ENCODE data around the gene FBXL14.
A peak's percentile ranks its signal among the peaks of the same experiment; 100 is the strongest.

FBXL14 gene

DNA sequence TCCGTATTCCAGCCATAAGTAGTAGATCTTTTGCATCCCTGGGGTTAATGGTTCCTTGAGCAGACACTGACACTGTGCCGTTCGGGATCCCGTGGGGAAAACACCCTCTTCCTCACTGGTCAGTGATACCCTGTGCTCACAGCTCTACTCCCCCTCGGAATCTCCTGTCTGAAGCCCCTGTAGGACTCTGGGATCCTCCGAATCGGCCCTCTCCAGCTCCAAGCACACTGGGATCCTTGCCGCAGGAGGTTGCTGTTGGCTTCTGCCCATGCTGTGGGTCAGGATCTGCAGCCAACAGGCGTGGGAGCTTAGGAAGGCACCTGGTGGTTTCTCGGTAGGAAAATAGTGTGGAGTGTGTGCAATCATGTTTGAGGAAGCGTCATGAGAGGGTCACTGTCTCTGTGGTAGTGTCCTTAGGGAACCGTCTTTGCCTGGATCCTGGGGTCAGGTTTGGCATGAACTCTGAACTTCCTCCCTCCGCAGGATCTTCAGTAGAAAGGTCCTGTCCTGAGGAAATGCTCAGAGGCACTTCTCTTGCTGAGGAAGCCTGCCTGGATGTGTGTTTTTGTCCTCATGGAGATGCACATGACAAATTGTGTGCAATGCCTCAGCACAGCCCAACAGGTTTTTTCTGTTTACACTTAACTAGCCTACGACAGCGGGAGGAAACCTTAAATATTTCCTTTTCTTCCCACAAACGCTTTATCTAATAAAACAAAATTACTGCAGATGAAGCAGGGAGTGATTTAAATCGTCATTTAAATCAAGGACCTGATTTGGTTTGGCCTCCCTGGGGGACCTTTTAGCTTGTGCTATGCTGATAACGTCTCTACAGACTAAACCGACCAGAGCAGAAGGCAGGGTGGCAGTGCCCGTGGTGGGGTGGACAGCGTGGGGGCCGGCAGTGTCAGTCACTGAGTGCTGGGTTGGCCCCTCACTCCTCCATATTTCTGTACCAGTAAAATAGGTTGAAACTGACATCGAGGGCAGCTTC is 18.7 kb downstream of the FBXL14 start:
- peak overlapping the region; percentile 40 for H3K27ac ChIP-seq
- peaks cover 14% of the 10 kb centered on the region for H3K79me2 ChIP-seq
- H3K27me3 ChIP-seq (ENCODE audit: control insufficient read depth, insufficient read depth, low read length) = no peaks in the 10 kb centered on the region
- no peaks in the 10 kb centered on the region for H3K9me3 ChIP-seq (ENCODE audit: control insufficient read depth, low read length)
- no peak overlapping the region for H3K9ac ChIP-seq
- no peaks in the 10 kb centered on the region for H3K36me3 ChIP-seq (ENCODE audit: control insufficient read depth, insufficient read depth, low read length)
- TF ChIP-seq, protein P1, sequence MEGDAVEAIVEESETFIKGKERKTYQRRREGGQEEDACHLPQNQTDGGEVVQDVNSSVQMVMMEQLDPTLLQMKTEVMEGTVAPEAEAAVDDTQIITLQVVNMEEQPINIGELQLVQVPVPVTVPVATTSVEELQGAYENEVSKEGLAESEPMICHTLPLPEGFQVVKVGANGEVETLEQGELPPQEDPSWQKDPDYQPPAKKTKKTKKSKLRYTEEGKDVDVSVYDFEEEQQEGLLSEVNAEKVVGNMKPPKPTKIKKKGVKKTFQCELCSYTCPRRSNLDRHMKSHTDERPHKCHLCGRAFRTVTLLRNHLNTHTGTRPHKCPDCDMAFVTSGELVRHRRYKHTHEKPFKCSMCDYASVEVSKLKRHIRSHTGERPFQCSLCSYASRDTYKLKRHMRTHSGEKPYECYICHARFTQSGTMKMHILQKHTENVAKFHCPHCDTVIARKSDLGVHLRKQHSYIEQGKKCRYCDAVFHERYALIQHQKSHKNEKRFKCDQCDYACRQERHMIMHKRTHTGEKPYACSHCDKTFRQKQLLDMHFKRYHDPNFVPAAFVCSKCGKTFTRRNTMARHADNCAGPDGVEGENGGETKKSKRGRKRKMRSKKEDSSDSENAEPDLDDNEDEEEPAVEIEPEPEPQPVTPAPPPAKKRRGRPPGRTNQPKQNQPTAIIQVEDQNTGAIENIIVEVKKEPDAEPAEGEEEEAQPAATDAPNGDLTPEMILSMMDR (IDR thresholded peaks at IDR 0.05) = no peak
- peak overlapping the region; percentile 67 for H2AFZ ChIP-seq
- no peak overlapping the region for H3K4me2 ChIP-seq (ENCODE audit: low read length)
- H3K4me3 ChIP-seq (ENCODE audit: low read depth, low read length) = no peak overlapping the region
- peaks cover 20% of the 10 kb centered on the region for H3K4me1 ChIP-seq

DNA sequence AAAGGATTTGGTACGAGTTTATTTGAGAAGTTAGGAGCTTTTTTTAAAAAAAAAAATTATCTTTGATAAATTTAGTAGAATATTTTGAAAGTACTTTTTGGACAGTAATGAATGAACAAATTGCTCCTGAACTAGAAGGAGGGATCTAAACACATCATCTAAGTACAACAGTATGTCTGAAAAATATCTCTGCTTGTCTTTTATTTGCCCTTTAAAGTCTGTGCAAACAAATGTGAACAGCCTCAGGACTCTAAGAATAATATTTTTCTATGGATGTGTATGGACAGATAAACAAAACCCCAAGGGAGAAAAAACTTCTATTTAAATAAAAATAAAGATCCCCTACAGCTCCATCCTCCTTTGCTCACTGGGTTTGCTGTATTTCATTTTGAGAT is 19.5 kb downstream of the FBXL14 start:
- Histone ChIP-seq H3K9me3 (ENCODE audit: control insufficient read depth, low read length) (no peaks in the 10 kb centered on the region), H3K27ac (no peak overlapping the region), H3K79me2 (peaks cover 22% of the 10 kb centered on the region), H3K4me2 (ENCODE audit: low read length) (no peak overlapping the region), H3K36me3 (ENCODE audit: control insufficient read depth, insufficient read depth, low read length) (no peaks in the 10 kb centered on the region), H3K27me3 (ENCODE audit: control insufficient read depth, insufficient read depth, low read length) (no peaks in the 10 kb centered on the region), H3K4me1 (peaks cover 20% of the 10 kb centered on the region), H2AFZ (no peak overlapping the region), H3K9ac (no peak overlapping the region), H3K4me3 (ENCODE audit: low read depth, low read length) (no peak overlapping the region)
- TF ChIP-seq, protein P1 (IDR thresholded peaks at IDR 0.05) = no peak

DNA sequence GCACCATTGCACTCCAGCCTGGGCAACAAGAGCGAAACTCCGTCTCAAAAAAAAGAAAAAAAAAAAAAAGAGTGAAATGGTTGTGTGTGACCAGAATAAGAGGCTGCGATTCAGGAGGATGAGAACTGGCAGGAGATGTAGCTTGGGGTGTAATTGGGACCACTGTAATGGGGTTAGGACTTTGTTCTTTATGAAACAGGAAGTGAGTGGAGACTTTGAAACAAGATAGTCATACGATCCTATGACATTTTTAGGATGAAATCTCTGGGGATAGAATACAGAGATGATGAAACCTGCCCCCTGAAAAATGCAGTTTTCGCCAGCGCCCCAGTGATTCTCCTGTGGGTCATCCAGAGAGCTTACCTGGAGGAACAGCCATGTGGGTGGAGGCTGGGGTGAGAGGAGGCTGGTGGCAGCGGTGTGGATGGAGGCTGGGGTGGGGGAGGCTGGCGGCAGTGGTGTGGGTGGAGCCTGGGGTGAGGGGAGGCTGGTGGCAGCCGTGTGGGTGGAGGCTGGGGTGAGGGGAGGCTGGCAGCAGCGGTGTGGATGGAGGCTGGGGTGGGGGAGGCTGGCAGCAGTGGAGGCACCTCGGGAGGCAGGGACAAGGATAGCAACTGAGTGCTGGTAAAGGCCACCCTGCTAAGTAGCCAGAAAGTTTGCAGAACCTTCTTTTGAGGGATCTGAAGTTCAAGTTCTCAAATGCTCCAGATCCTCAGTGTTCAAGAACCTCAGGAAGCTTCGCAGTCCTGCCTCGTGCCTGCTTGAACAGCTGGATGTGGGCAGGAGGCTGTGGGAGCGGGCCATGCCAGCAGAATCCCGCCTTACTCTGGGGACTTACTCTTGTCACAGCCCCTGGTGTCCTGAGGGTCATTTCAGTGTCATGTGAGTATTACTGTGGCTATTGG is 20.2 kb downstream of the FBXL14 start:
- H3K9me3 ChIP-seq (ENCODE audit: control insufficient read depth, low read length) = no peaks in the 10 kb centered on the region
- no peaks in the 10 kb centered on the region for H3K36me3 ChIP-seq (ENCODE audit: control insufficient read depth, insufficient read depth, low read length)
- no peak overlapping the region for H3K4me3 ChIP-seq (ENCODE audit: low read depth, low read length)
- H2AFZ ChIP-seq = no peak overlapping the region
- peaks cover 27% of the 10 kb centered on the region for H3K79me2 ChIP-seq
- H3K4me2 ChIP-seq (ENCODE audit: low read length) = no peak overlapping the region
- no peaks in the 10 kb centered on the region for H3K27me3 ChIP-seq (ENCODE audit: control insufficient read depth, insufficient read depth, low read length)
- H3K27ac ChIP-seq = no peak overlapping the region
- TF ChIP-seq, protein P1 (IDR thresholded peaks at IDR 0.05) = no peak
- peaks cover 20% of the 10 kb centered on the region for H3K4me1 ChIP-seq
- H3K9ac ChIP-seq = no peak overlapping the region

DNA sequence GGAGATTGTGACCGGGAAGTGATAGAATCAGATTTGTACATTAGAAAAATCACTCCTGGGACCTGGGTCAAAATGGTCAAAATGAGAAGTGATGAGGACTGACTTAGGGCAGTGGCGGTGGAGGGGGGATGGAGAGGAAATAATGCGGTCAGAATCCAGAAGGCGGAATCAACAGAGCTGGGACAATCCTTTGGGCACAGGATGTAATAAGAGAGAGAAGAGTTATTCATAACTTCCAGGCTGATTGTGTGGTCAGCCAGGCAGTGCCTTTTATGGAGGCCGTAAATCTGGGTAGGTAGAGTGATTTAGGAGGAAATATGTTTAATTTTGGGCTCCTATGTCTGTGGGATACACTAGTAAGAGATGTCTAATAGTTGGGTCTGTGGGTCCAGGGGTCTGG is 21.6 kb downstream of the FBXL14 start:
- no peak overlapping the region for H3K4me2 ChIP-seq (ENCODE audit: low read length)
- H3K4me1 ChIP-seq = peaks cover 20% of the 10 kb centered on the region
- no peaks in the 10 kb centered on the region for H3K27me3 ChIP-seq (ENCODE audit: control insufficient read depth, insufficient read depth, low read length)
- H3K79me2 ChIP-seq = peaks cover 29% of the 10 kb centered on the region
- TF ChIP-seq, protein P1 (IDR thresholded peaks at IDR 0.05) = no peak
- H3K9ac ChIP-seq = no peak overlapping the region
- H3K27ac ChIP-seq = no peak overlapping the region
- H3K9me3 ChIP-seq (ENCODE audit: control insufficient read depth, low read length) = no peaks in the 10 kb centered on the region
- H3K36me3 ChIP-seq (ENCODE audit: control insufficient read depth, insufficient read depth, low read length) = no peaks in the 10 kb centered on the region
- H3K4me3 ChIP-seq (ENCODE audit: low read depth, low read length) = no peak overlapping the region
- H2AFZ ChIP-seq = no peak overlapping the region

Measured in parathyroid adenoma (tissue), 2 donors.